Osteoblast (primary cell): ENCODE measurements around the gene WDR70. TPM values are rescaled to one million over a fixed set of nuclear protein-coding genes. Genes with fewer than 3 reads are reported as not detected.

Experiments used
- DNase-seq: peaks from one replicate; pipeline ENCODE4 v3.0.0; 2011; ENCODE audit warnings: low spot score, mixed read lengths; ENCODE audit not compliant: insufficient read length; ENCODE audit errors: missing footprints
- H2AFZ ChIP-seq: 2 replicates; pipeline ENCODE4 v1.6.0; 2011; ENCODE audit warnings: mild to moderate bottlenecking, low read length
- H3K27ac ChIP-seq: 2 replicates; pipeline ENCODE4 v1.5.1; 2011; ENCODE audit warnings: mild to moderate bottlenecking, low read depth, low read length, moderate library complexity
- H3K27me3 ChIP-seq: 2 replicates; pipeline ENCODE4 v1.6.0; 2012; ENCODE audit warnings: mild to moderate bottlenecking, control low read depth, inconsistent platforms, low read length, moderate library complexity; ENCODE audit not compliant: insufficient read depth
- H3K36me3 ChIP-seq: 2 replicates; pipeline ENCODE4 v1.5.1; 2011; ENCODE audit warnings: mild to moderate bottlenecking, low read length, control low read depth, moderate library complexity; ENCODE audit not compliant: insufficient read depth
- H3K4me1 ChIP-seq: 2 replicates; pipeline ENCODE4 v1.5.1; 2011; ENCODE audit warnings: mild to moderate bottlenecking, low read length, control low read depth, moderate library complexity; ENCODE audit not compliant: insufficient read depth
- H3K4me2 ChIP-seq: 2 replicates; pipeline ENCODE4 v1.6.0; 2011; ENCODE audit warnings: mild to moderate bottlenecking, low read length; ENCODE audit not compliant: insufficient read depth
- H3K4me3 ChIP-seq: fragments of 200-600 bp; sonication (generic); 3 replicates; pipeline ENCODE4 v1.5.1; 2012; ENCODE audit warnings: mild to moderate bottlenecking, low read length, inconsistent platforms; ENCODE audit not compliant: insufficient read depth
- H3K79me2 ChIP-seq: 2 replicates; pipeline ENCODE4 v1.6.0; 2012; ENCODE audit warnings: mild to moderate bottlenecking, low read length, control low read depth, inconsistent platforms; ENCODE audit not compliant: insufficient read depth
- H3K9me3 ChIP-seq: 2 replicates; pipeline ENCODE4 v1.5.1; 2011; ENCODE audit warnings: low read depth, low read length, control low read depth
- H4K20me1 ChIP-seq: 2 replicates; pipeline ENCODE4 v1.6.0; 2012; ENCODE audit warnings: mild to moderate bottlenecking, low read length, control low read depth; ENCODE audit not compliant: insufficient read depth
- CTCF ChIP-seq: IDR thresholded peaks from 2 replicates; pipeline ENCODE4 v1.5.1; 2011; ENCODE audit warnings: mild to moderate bottlenecking, low read depth, low read length, moderate library complexity; ENCODE audit errors: extremely low read depth
- total RNA-seq: library from RNA; depleted of rRNA; stranded (reverse); fragments of >200 nt; gene quantifications from 2 replicates; pipeline ENCODE4 v1.2.3, GENCODE V29; 2012

WDR70 gene
- total RNA-seq, 1 donor, result 32.2 TPM

DNA sequence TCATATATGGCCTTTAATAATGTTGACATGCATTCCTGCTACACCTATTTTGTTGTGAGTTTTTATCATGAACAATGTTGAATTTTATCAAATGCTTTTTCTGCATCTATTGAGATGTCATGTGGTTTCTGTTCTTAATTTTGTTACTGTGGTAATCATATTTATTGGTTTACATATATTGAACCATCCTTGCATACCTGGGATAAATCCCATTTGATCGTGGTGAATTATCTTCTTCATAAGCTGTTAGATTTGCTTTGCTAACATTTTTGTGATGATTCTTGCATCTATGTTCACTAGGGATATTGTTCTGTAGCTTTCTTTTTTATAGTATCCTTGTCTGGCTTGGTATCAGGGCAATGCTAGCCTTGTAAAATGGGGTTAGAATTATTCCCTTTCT lies 222.0 kb downstream of the WDR70 start:
- Histone ChIP-seq H3K79me2 (no peaks in the 10 kb centered on the region), H3K4me2 (no peak overlapping the region), H3K27me3 (no peaks in the 10 kb centered on the region), H2AFZ (no peak overlapping the region), H3K4me1 (no peaks in the 10 kb centered on the region), H3K27ac (no peak overlapping the region), H4K20me1 (peaks cover under 1% of the 10 kb centered on the region), H3K4me3 (no peak overlapping the region), H3K9me3 (no peaks in the 10 kb centered on the region), H3K36me3 (no peaks in the 10 kb centered on the region)
- DNase-seq, result no peak
- TF ChIP-seq CTCF, result no peak

DNA sequence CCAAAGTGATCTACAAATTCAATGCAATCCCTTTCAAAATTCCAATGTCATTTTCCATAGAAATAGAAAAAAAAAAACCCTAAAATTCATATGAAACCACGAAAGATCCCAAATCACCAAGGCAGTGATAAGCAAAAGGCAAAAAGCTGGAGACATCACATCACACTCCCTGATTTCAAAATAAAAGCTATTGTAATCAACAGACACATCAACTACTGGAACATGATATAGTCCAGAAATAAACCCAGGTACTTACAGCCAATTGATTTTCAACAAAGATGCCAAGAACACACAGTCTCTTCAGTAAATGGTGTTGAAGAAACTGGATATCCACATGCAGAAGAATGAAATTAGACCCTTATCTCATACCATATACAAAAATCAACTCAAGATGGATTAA lies 224.0 kb downstream of the WDR70 start:
- TF ChIP-seq CTCF, result no peak
- Histone ChIP-seq H3K4me1 (no peaks in the 10 kb centered on the region), H3K36me3 (no peaks in the 10 kb centered on the region), H3K4me3 (no peak overlapping the region), H3K4me2 (no peak overlapping the region), H3K27ac (no peak overlapping the region), H3K79me2 (no peaks in the 10 kb centered on the region), H3K9me3 (no peaks in the 10 kb centered on the region), H3K27me3 (no peaks in the 10 kb centered on the region), H2AFZ (no peak overlapping the region), H4K20me1 (no peaks in the 10 kb centered on the region)
- DNase-seq, result no peak

GRCh38 chr5:37604290-37604689 lies 225.2 kb downstream of the WDR70 start:
- peak overlapping the region; percentile 39 for H2AFZ ChIP-seq
- no peaks in the 10 kb centered on the region for H3K9me3 ChIP-seq
- no peaks in the 10 kb centered on the region for H4K20me1 ChIP-seq
- TF ChIP-seq CTCF, result no peak
- no peaks in the 10 kb centered on the region for H3K27me3 ChIP-seq
- H3K27ac ChIP-seq, result no peak overlapping the region
- H3K4me2 ChIP-seq, result no peak overlapping the region
- H3K4me1 ChIP-seq, result no peaks in the 10 kb centered on the region
- no peaks in the 10 kb centered on the region for H3K36me3 ChIP-seq
- no peak overlapping the region for H3K4me3 ChIP-seq
- DNase-seq, result no peak
- no peaks in the 10 kb centered on the region for H3K79me2 ChIP-seq

GRCh38 chr5:37606148-37606547 lies 227.0 kb downstream of the WDR70 start:
- Histone ChIP-seq H2AFZ (no peak overlapping the region), H3K4me1 (no peaks in the 10 kb centered on the region), H3K4me3 (no peak overlapping the region), H3K4me2 (no peak overlapping the region), H3K27ac (no peak overlapping the region), H3K27me3 (no peaks in the 10 kb centered on the region), H3K79me2 (no peaks in the 10 kb centered on the region), H3K9me3 (no peaks in the 10 kb centered on the region), H3K36me3 (no peaks in the 10 kb centered on the region), H4K20me1 (no peaks in the 10 kb centered on the region)
- no peak for TF ChIP-seq CTCF
- DNase-seq, result no peak
